ENCODE measurements around the gene MYO3B.

DNA sequence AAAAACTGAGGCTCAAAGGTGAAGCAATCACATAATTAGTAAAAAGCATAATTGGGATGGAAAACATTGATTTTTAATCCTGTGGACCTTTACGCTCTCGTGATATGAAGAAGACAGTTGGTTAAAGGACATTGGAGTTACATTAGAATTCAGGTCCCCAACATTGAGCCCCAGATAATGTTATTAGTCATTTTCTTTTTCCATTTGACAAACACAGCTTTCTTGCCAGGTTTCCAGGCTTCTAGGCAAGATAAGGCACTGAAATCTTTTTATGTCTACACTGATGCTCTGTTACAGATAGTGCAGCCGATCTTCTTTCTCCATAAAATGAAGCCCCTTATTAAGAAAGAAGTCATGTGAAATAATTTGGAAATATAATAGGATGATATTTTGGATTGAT is 38.5 kb downstream of the MYO3B start:
- TF ChIP-seq POLR2AphosphoS5 (IDR thresholded peaks at IDR 0.05; ENCODE audit: borderline replicate concordance, low read depth, low read length) (no peak), EZH2 (IDR thresholded peaks at IDR 0.05) (no peak)
